HG03469 (cell line): ENCODE measurements around the gene DHRS2.

ENCODE experiments used
- ATAC-seq: cut with Tn5 transposase; IDR thresholded peaks from one replicate; pipeline ENCODE4 v1.9.1; 2021; ENCODE audit warnings: mild to moderate bottlenecking, moderate library complexity, moderate number of reproducible peaks; ENCODE audit not compliant: unreplicated experiment

The DHRS2 gene

GRCh38 chr14:23612354-23612732, 23.8 kb upstream of the DHRS2 start:
- ATAC-seq: no peak

- ATAC-seq: no peak
Measured at GRCh38 chr14:23612802-23613201, 23.4 kb upstream of the DHRS2 start.

DNA sequence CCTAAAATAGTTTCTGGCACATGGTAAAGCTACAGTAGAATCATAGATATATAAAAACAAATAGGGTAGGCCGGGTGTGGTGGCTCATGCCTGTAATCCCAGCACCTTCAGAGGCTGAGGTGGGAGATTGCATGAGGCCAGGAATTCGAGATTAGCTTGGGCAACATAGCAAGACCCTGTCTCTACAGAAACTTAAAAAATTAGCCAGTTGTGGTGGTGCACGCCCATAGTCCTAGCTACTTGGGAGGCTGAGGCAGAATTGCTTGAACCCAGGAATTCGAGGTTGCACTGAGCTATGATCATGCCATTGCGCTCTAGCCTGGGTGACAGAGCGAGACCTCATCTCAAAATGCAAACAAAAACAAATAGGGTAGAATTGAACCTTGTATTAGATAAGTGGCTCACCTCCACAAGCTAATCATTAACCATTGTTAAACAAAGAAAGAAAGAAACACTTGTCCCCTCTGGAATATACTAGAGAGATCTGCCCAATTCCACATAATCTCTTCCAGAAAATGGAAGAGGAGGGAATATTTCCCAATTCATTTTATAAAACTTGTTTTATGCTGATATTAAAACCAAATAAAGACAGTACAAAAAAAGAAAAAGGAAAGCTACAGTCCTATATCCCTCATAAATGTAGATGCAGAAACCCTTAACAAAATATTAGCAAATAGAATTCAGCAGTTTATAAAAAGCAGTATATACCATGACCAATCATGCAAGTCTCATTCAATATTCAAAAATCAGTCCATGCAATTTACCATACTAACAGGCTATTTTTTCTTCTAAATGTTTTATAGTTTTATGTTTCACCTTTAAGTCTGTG, 22.7 kb upstream of the DHRS2 start:
- no peak for ATAC-seq

DNA sequence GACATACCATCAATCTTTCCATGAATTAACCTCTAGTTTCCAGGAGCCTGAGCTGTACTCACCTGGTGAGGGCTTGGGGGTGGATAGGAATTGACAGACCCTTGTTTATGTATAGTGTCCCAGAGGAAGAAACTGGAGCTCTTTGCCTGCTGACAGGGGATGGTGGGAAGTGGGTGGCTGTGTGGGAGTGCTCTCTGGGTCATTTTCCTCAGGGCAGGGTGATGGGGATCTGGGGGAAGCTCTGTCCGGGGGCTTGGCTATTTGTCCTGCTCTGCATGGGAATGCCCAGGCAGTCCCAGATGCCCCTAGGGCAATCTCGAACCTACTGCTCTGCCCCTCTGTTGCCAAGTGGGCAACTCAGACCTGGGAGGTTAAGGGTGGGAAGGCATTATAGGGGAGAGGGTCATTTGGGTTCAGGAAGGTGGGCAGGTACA, 21.8 kb upstream of the DHRS2 start:
- no peak for ATAC-seq

DNA sequence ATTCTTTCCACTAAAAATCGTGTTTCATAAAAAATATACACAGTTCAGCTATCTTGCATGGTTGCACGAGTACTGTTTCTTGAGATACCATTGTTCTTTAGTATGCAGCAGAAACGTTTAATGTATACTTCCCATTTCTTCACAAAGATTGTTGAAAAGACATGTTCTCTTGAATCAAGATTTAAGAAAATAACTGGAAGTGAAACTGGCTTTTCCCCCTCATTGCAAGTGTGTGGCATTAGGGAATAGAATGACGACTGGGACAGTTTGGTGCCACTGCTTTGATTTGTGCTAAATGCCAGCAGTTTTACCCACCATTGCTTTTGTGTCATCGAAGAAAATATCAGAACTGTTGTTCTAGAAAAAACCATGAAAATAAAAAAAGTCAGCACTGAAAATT, 20.3 kb upstream of the DHRS2 start:
- no peak for ATAC-seq

- no peak for ATAC-seq
Measured at GRCh38 chr14:23617539-23617938, 18.6 kb upstream of the DHRS2 start.

GRCh38 chr14:23618415-23618988, 17.7 kb upstream of the DHRS2 start:
- ATAC-seq: no peak

- ATAC-seq: no peak
Measured at GRCh38 chr14:23620177-23620702, 15.9 kb upstream of the DHRS2 start.

DNA sequence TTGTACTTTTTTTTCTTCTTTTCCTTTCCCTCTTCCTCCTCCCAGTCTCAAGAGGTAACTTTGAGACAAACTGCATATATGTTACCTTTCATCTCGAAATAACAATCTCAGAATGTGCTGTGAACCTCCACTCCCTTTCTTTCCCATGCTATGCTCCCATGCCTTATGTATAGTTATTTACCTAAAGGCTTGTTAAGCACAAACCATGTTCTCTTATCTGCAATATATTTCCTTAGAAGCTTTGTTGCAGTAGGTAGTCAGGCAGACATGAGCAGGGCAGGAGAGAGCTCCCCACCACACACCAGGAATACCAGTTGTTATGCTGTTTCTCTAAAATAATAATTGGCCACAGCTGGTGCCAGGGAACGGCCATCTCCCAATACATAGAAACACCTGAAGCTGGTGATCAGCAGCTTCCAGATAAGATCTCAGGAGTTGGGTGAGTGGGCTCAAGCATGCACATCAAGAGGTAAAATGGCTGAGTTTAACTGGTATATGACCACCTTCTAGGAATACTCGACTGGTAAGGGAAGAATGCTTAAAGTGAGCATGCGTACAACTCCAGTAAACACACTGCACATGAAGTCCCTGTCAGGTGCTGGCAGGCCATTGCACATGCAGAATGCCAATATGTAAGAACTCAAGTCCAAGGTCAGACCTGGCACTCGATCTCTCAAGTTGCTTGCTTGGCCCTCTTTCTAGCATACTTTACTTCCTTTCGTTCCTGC, 14.8 kb upstream of the DHRS2 start:
- no peak for ATAC-seq

DNA sequence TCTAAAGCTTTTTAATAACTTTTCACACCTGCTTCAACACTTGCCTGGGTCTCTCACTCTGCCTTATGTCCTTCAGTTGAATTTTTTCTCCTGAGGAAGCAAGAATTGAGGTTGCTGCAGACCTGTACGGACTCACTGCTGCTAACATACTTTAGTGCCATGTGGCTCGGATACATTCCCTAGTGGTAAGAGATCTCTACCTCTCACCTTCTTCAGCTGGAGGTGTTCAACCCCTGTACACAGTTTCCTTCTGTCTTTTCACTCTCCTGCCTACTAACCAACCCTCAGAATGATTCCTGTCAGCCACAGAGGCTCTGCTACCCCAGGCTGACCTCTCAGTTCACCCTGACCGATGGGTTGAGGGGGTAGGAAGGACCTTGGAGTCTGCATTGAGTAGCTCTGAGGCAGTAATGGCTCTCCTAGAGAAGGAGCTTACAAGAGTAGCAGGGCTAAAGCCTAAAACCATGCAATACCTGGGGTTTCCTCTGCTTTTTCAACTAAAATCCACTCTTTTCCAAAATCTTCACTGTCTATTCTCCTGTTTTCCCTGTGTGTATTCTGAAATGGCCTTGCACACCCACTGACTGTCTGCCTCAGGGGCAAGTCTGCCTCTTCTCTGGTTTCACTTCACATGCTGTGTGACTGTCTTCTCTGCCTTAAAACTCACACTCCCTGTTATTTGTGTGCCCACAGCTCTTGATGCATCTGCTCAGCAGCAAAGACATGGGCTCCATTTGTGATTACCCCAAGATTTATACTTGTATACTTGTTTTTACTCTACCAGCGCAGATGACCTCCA, 14.0 kb upstream of the DHRS2 start:
- no peak for ATAC-seq

- no peak for ATAC-seq
Measured at GRCh38 chr14:23622990-23623389, 13.2 kb upstream of the DHRS2 start.

DNA sequence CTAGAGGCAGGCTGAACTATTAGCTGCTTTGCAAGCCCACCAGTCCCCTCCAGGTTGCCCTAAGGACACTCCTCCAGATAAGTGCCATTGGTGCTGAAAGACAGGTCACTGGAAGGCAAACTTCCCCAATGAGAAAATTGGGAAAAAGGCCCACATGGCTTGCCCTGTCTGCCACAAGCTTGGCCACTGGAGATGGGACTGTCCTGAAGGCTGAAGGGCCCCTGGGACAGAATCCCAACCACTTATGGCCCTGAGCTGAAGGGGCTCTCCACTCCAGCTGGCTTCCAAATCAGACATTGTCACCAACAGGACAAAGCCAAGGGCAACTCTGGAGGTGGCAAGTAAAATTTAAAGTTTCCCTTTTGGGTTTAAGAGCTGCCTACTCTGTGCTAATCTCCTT, 12.2 kb upstream of the DHRS2 start:
- no peak for ATAC-seq

DNA sequence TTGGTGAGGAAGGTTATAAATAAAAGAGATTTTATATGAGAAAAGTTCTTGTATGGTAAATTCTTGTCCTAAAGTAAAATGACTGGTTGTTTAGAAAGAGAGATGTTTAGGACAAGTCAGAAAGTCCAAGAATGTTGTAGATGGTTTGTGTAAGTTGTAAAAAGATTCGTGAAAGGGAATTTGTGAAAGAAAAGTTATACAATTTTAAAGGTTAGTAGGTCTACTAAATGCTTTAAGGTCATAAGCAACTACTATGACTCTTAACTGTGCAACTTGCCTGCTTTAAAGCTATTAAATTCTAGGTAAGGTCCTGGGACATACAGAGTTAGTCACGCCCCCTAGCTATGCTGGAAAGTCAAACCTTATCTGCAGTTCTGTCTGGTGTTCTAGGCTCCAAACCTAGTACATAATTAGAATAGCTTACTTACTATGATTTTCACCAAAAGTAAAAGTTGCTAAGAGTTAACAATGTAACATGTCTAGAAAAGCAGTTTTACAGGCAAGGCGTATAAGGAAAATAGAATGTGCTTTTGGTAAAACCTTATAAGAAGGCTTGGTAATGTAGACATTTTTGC, 11.2 kb upstream of the DHRS2 start:
- no peak for ATAC-seq

DNA sequence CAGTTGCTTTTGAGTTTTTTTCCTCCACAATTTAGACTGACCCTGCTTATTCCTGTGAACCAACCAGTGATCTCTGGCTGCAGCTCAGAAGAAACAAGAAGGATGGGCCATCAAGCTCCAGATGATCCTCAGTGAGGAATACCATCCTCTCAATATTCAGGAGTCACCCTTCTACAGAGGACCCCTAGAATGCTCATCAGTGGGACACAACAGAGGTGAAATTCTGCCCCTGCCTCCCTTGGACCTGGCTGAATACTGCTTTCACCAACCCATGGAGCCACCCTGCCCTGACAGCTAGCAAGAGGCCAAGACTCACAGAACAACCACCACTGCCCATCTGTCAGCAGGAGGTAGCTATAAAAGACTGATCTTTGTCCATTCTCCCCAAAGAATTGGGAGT, 9.2 kb upstream of the DHRS2 start:
- ATAC-seq: no peak

DNA sequence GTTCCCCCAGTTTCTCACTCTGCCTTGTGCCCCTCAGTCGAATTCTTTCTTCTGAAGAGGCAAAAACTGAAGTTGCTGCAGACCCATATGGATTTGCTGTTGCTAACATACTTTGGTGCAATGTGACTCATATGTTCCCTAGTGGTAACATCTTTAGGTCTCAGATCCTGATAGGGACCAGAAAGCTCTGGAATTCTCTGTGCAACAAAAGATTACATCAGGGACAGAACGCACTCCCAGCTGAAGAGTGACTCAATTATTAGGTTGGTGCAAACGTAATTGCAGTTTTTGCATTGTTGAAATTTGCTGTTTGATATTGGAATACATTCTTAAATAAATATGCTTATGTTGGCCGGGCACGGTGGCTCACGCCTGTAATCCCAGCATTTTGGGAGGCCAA, 8.2 kb upstream of the DHRS2 start:
- no peak for ATAC-seq

DNA sequence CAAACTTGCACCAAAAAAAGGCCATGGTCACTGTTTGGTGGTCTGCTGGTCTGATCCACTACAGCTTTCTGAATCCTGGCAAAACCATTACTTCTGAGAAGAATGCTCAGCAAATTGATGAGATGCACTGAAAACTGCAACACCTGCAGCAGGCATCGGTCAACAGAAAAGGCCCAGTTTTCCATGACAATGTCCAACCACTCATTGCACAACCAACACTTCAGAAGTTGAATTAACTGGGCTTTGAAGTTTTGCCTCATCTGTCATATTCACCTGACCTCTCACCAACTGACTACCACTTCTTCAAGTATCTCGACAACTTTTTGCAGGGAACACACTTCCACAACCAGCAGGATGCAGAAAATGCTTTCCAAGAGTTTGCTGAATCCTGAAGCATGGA, 7.0 kb upstream of the DHRS2 start:
- no peak for ATAC-seq

DNA sequence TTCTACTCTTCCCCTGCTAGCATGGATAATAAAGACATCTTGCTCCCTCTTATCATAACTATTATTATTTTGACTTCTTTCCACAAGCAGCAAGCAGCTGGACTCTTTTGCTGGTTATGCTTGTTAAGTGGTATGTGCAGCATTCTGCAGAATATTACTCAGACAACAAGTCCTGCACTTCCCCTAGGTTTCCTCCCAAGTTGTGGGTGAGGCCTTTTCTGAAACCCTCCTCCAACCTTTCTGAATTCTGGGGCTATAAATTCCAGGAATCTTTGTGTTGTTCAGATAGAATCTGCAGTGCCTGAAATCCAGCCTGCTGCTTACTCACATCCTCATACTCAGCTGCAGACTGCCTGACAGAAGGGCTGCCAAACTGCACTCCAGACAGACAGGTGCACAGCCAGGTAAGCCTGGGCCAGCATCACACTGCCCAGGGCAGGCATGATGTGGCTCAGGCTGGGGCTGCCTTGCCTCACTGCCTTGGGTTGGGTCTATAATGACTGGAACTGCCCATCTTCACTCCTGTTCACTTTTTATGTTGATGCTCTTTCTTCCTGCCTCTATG, 6.2 kb upstream of the DHRS2 start:
- no peak for ATAC-seq

- no peak for ATAC-seq
Measured at GRCh38 chr14:23630687-23631086, 5.5 kb upstream of the DHRS2 start.

DNA sequence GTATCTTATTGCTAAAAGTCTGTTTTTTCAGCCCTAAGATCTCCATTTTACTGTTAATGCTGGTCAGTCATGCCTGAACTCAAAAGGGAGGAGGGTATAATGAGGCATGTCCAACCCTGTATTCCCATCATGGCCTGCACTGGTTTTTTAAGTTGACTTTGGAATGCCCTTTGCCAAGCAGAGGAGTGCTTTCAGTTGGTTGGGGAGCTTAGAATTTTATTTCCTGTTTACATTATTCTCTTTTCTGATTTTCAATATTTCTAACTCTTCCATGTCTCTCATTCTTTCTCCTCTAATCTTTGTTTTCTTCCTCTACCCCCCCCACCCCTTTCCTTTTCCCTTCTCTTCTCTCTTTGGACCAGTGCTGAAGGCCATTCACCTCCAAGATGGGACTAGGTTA, 4.9 kb upstream of the DHRS2 start:
- ATAC-seq: no peak

- no peak for ATAC-seq
Measured at GRCh38 chr14:23631702-23632460, 4.3 kb upstream of the DHRS2 start.
